Skin epidermis (tissue), 12 donors: ENCODE measurements around the gene CTNNBL1.
"Not testable (repeated sequence)": the region's sequence is repeated elsewhere in the genome, so short reads cannot be mapped to it uniquely, and the experiment has no call there.

ENCODE experiments used
- H3K27ac ChIP-seq, 21 experiments: fragments of 200-600 bp; sonication (generic) in 11 of 21; one replicate each; pipeline ENCODE4 v1.5.0; 2020; ENCODE audit warnings: mild to moderate bottlenecking in 3 of 21, inconsistent platforms in 2 of 21, moderate library complexity in 2 of 21
- H3K4me3 ChIP-seq, 7 experiments: fragments of 200-600 bp; sonication (generic) in 2 of 7; one replicate each; pipeline ENCODE4 v1.5.0; 2020; ENCODE audit warnings: inconsistent platforms in 2 of 7, mild to moderate bottlenecking in 2 of 7, moderate library complexity in 1 of 7

CTNNBL1 gene

GRCh38 chr20:37693635-37694626 lies at the start of gene CTNNBL1:
Gene CTNNBL1, plus strand, starts transcription at chr20:37694030. Its CDS starts 93 bp downstream, at chr20:37694123.
- peak within 1 kb of the TSS in 20 of 21 experiments; percentile 39 to 92 (median 82) for H3K27ac ChIP-seq

GRCh38 chr20:37644605-37645004 lies 49.2 kb upstream of the CTNNBL1 start:
- no peak overlapping the region for H3K27ac ChIP-seq
- H3K4me3 ChIP-seq, result no peak overlapping the region

More at GRCh38 chr20:37693635-37694626, at the start of gene CTNNBL1:
- H3K4me3 ChIP-seq, result peak within 1 kb of the TSS; percentile 50 to 83 (median 75)

GRCh38 chr20:37647946-37648345 lies 45.9 kb upstream of the CTNNBL1 start:
- Histone ChIP-seq H3K27ac (no peak overlapping the region), H3K4me3 (no peak overlapping the region)

GRCh38 chr20:37649017-37649416 lies 44.8 kb upstream of the CTNNBL1 start:
- H3K4me3 ChIP-seq, result no peak overlapping the region
- no peak overlapping the region for H3K27ac ChIP-seq

- Histone ChIP-seq H3K27ac (no peak overlapping the region), H3K4me3 (no peak overlapping the region)
Measured at GRCh38 chr20:37649676-37650370, 44.0 kb upstream of the CTNNBL1 start.

- no peak overlapping the region for H3K4me3 ChIP-seq
- H3K27ac ChIP-seq, result no peak overlapping the region
Measured at GRCh38 chr20:37650661-37651060, 43.2 kb upstream of the CTNNBL1 start.

GRCh38 chr20:37651932-37652331 lies 41.9 kb upstream of the CTNNBL1 start:
- Histone ChIP-seq H3K27ac (no peak overlapping the region), H3K4me3 (no peak overlapping the region)

GRCh38 chr20:37656945-37657344 lies 36.9 kb upstream of the CTNNBL1 start:
- Histone ChIP-seq H3K4me3 (no peak overlapping the region), H3K27ac (no peak overlapping the region)

GRCh38 chr20:37657924-37658804 lies 35.7 kb upstream of the CTNNBL1 start:
- Histone ChIP-seq H3K27ac (no peak overlapping the region), H3K4me3 (no peak overlapping the region)

GRCh38 chr20:37661519-37661918 lies 32.3 kb upstream of the CTNNBL1 start:
- no peak overlapping the region for H3K27ac ChIP-seq
- H3K4me3 ChIP-seq, result no peak overlapping the region

- H3K27ac ChIP-seq, result no peak overlapping the region
Measured at GRCh38 chr20:37662308-37662707, 31.5 kb upstream of the CTNNBL1 start.

GRCh38 chr20:37664595-37664994 lies 29.2 kb upstream of the CTNNBL1 start:
- H3K4me3 ChIP-seq, H3K27ac ChIP-seq: not testable (repeated sequence)

More at GRCh38 chr20:37662308-37662707, 31.5 kb upstream of the CTNNBL1 start:
- no peak overlapping the region for H3K4me3 ChIP-seq

- H3K4me3 ChIP-seq, result no peak overlapping the region
Measured at GRCh38 chr20:37668166-37668565, 25.7 kb upstream of the CTNNBL1 start.

GRCh38 chr20:37669062-37669772 lies 24.6 kb upstream of the CTNNBL1 start:
- no peak overlapping the region for H3K4me3 ChIP-seq

More at GRCh38 chr20:37668166-37668565, 25.7 kb upstream of the CTNNBL1 start:
- H3K27ac ChIP-seq, result no peak overlapping the region

GRCh38 chr20:37669773-37670236 lies 24.0 kb upstream of the CTNNBL1 start:
- H3K27ac ChIP-seq, result no peak overlapping the region
- peak overlapping the region in 2 of 7 experiments; percentile 8 to 10 for H3K4me3 ChIP-seq

More at GRCh38 chr20:37669062-37669772, 24.6 kb upstream of the CTNNBL1 start:
- H3K27ac ChIP-seq, result no peak overlapping the region

- H3K4me3 ChIP-seq, result peak overlapping the region in 2 of 7 experiments; percentile 8 to 10
- no peak overlapping the region for H3K27ac ChIP-seq
Measured at GRCh38 chr20:37670351-37670791, 23.5 kb upstream of the CTNNBL1 start.

- Histone ChIP-seq H3K4me3 (no peak overlapping the region), H3K27ac (no peak overlapping the region)
Measured at GRCh38 chr20:37672143-37672542, 21.7 kb upstream of the CTNNBL1 start.

- H3K27ac ChIP-seq, result no peak overlapping the region
- no peak overlapping the region for H3K4me3 ChIP-seq
Measured at GRCh38 chr20:37673444-37673843, 20.4 kb upstream of the CTNNBL1 start.

- no peak overlapping the region for H3K4me3 ChIP-seq
- H3K27ac ChIP-seq, result no peak overlapping the region
Measured at GRCh38 chr20:37676440-37676839, 17.4 kb upstream of the CTNNBL1 start.
